ENCODE data around the gene NOSIP.
"Not testable (repeated sequence)": the region's sequence is repeated elsewhere in the genome, so short reads cannot be mapped to it uniquely, and the experiment has no call there.

Gene NOSIP

DNA sequence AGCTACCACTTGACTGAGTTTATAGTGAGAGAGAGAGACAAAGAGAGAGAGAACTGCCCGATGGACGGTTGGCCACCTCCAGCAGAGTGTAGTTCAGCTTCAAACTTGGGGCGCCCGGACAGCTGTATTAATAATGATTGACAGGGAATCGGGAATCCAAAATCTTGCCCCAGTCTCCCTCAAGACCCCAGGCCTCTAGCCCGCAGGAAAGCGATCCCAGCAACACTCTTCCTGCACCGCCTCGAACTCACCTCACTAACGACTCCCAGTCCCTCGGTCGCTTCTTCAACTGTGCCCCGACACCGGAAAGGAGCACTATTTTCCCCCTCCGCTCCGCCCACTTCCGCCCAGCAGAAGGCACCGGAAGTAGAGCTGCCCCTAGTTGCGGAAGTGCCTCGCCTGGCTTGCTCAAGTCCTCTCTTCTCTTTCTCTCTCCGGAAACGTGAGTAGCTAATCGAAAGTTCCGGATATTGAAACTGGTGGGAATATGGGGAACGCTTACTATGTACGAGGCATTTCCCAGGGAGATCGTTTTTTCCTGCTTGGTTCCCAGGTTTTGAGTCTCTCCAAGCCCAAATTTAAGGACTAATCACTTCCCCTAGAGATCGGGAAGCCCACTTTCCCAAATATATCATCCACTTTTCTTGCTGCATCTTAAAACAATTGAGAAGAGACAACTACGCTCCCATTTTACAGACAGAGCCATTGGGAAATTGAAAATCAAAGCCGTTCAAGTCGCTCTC is at the start of gene NOSIP:
TSS of gene NOSIP (minus strand) at position 293 of the 743 bp plus-strand sequence. CDS start 19,865 bp downstream, outside the sequence.
- DNase-seq, result peak; percentile 19 to 93 (median 88)

DNA sequence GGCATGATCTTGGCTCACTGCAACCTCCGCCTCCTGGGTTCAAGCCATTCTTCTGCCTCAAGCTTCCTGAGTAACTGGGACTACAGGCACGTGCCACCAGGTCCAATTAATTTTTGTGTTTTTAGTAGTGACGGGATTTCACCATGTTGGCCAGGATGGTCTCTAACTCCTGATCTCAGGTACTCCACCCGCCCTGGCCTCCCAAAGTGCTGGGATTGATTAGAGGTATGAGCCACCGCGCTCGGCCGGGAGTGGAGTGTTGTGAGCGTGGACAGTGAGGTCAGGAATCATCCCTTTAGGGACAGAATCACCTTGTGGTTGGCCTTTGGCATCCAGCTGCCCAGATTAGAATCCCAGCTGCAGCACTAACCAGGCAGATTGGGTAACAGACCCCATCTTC is 49.3 kb upstream of the NOSIP start:
- no peak for DNase-seq

GRCh38 chr19:49626226-49626625 is 45.9 kb upstream of the NOSIP start:
- DNase-seq, result no peak

GRCh38 chr19:49624967-49625910 is 44.9 kb upstream of the NOSIP start:
- no peak for DNase-seq

DNA sequence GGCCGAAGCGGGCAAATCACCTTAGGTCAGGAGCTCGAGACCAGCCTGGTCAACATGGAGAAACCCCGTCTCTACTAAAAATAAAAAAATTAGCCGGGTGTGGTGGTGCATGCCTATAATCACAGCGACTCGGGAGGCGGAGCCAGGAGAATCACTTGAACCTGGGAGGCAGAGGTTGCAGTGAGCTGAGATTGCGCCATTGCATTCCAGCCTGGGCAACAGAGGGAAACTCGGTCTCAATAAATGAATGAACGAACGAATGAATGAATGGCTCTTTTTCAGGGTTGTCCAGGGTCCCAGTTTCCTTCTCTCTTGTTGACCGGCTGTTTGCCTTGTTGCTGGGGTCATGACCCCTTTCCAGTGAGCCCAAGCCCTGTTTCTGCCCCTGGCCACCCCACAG is 37.5 kb upstream of the NOSIP start:
- DNase-seq, result not testable (repeated sequence)

DNA sequence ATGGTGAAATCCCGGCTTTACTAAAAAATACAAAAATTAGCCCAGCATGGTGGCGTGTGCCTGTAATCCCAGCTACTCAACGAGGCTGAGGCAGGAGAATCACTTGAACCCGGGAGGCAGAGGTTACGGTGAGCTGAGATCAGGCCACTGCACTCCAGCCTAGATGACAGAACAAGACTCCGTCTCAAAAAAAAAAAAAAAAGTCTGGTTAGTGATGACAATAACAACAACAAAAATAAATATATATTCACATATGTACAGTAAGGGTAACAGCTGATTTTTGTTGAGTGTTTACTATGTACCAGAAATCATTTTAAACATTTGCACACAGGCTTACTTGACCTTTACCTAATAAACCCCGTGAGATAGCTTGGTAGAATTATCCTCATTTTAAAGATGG is 36.6 kb upstream of the NOSIP start:
- DNase-seq, result no peak

GRCh38 chr19:49616532-49616931 is 36.2 kb upstream of the NOSIP start:
- no peak for DNase-seq

DNA sequence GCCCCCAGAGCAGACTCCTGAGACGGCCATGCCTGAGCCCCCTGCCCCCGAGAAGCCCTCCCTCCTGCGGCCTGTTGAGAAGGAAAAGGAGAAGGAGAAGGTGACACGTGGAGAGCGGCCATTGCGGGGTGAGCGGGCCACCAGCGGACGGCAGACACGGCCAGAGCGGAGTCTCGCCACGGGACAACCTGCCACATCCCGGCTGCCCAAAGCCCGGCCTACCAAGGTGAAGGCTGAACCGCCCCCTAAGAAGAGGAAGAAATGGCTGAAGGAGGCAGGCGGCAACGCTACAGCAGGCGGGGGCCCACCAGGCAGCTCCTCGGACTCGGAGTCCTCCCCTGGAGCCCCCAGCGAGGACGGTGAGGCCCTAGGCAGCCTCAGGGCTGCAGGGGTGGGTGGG is 35.5 kb upstream of the NOSIP start:
- DNase-seq, result no peak

DNA sequence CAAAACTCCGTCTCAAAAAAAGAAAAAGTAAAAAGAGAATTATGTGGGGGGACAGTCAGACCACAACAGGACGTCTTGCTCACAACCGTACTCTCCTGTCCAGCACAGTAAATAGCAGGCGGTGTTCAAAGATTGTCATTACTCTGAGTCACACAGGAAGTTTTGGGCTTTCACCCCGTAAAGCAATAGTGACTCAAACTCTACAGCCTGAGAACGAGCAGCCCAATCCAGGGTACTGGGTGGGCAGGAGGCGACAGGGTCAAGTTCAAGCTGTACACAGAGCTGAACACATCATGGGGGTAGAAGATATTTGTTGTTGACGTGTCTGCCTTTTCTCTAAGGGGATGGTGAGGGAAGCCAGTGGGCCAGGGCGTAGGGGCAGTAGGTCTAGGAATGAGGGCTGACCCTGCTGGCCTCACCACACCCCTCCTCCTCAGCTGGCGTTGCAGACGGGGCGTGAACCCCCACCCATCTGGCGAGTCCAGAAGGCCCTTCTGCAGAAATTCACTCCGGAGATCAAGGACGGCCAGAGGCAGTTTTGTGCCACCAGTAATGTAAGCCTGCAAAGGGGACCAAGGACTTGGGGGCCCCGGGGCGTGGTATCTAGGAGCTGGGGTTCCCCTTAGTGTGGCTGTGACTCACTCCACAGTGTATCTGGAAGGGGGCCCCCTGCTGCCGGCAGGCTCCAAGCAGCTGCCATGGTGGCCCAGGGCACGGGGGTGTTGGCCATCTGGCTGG is 33.9 kb upstream of the NOSIP start:
- no peak for DNase-seq

GRCh38 chr19:49613374-49613773 is 33.0 kb upstream of the NOSIP start:
- no peak for DNase-seq

- no peak for DNase-seq
Observed at GRCh38 chr19:49609499-49610092, 29.2 kb upstream of the NOSIP start.

DNA sequence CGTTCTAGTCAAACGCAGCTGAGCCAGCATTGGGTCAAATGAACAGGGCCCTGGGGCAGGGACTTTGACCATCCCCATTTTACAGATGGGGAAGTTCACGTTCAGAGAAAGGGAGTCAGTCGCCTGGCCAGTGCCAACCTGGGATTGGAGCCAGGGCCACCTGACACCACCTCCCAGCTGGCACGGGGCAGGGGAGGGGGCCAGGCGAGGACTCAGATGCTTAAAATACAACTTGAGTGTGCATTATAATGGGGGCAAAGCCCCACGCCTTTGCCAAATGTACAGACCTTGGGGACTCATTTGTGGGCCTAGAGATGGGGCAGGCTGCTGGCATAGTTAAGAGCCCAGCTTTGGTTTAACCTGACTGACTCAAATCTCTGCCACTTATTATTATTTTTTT is 25.2 kb upstream of the NOSIP start:
- DNase-seq, result no peak

GRCh38 chr19:49602806-49603205 is 22.4 kb upstream of the NOSIP start:
- DNase-seq, result no peak

GRCh38 chr19:49601482-49602038 is 21.2 kb upstream of the NOSIP start:
- DNase-seq, result no peak

GRCh38 chr19:49599378-49600295 is 19.3 kb upstream of the NOSIP start:
- DNase-seq, result no peak

GRCh38 chr19:49597703-49597974 is 17.3 kb upstream of the NOSIP start:
- DNase-seq, result no peak

DNA sequence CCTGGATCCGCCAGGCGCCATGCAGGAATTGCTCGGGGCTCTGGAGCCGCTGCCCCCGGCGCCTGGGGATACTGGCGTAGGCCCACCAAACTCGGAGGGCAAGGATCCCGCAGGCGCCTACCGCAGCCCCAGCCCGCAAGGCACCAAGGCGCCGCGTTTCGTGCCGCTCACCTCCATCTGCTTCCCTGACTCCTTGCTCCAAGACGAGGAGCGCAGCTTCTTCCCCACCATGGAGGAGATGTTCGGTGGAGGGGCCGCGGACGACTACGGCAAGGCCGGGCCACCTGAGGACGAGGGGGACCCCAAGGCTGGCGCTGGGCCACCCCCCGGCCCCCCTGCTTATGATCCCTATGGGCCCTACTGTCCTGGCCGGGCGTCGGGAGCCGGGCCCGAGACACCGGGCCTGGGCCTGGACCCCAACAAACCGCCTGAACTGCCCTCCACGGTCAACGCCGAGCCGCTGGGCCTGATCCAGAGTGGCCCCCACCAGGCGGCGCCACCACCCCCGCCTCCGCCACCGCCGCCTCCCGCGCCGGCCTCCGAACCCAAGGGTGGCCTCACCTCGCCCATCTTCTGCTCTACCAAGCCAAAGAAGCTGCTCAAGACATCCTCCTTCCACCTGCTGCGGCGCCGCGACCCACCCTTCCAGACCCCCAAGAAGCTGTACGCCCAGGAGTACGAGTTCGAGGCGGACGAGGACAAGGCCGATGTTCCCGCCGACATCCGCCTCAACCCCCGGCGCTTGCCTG is 16.8 kb upstream of the NOSIP start:
- no peak for DNase-seq

DNA sequence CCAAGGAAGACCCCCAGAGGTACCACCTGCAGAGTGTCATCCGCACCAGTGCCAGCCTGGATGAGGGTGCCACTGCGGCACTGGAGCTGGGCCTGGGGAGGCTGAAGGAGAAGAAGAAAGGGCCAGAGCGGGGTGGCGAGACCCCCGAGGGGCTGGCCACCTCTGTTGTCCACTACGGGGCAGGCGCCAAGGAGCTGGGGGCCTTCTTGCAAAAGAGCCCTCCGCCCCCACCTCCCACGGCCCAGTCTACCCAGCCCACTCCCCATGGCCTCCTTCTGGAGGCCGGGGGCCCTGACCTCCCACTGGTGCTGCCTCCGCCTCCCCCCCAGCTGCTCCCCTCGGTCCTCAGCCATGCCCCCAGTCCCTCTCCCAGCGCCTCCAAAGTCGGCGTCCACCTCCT is 16.1 kb upstream of the NOSIP start:
- DNase-seq, result no peak

DNA sequence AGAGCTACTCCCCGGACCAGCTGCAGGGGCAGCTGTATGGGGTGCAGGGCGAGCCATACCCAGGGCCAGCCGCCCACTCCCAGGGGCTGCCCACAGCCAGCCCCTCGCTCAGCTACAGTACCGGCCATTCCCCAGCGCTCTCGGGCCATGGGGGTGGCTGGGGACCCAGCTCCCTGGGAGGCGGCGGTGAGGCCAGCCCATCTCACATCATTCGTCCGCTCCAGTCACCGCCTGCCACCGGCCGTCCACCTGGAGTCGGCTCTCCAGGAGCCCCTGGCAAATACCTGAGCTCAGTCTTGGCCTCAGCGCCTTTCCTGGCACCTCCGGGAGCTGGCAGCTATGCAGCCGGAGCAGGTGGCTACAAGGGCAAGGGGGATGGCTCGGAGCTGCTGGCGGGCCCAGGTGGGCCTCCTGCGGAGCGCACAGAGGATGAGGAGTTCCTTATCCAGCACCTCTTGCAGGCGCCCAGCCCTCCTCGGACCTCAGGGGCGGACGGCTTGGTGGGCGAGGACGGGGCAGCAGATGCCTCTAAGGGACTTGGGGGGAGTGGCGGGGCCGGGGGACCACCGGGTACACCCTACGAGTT is 15.6 kb upstream of the NOSIP start:
- DNase-seq, result peak in 1 of 14 donors; percentile 60

Data from C1 segment of cervical spinal cord (tissue), 14 donors.